ENCODE measurements around the gene IL20RB.

IL20RB gene

GRCh38 chr3:137039570-137039969, 81.8 kb downstream of the IL20RB start:
- DNase-seq (ENCODE audit: low read depth) = no peak

GRCh38 chr3:137041251-137041650, 83.5 kb downstream of the IL20RB start:
- DNase-seq (ENCODE audit: low read depth) = no peak

DNA sequence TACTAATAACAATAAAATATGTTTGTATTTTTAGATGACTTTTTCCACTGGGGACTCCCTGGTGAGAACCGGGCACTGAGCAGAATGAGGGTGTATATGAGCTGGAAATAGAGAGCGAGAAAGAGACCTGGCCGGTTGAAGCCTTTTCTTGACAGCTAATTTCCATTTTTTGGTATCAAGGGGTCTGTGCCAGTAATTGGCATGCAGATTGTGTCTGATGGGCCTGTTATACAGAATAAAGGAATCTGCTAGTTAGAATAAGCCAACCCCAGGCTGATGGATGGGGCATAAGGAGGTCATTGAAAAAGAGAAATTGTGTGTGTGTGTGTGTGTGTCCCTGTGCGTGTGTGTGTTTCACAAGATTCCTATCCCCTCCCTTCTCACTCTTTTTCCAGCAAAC, 83.9 kb downstream of the IL20RB start:
- DNase-seq (ENCODE audit: low read depth) = no peak

DNA sequence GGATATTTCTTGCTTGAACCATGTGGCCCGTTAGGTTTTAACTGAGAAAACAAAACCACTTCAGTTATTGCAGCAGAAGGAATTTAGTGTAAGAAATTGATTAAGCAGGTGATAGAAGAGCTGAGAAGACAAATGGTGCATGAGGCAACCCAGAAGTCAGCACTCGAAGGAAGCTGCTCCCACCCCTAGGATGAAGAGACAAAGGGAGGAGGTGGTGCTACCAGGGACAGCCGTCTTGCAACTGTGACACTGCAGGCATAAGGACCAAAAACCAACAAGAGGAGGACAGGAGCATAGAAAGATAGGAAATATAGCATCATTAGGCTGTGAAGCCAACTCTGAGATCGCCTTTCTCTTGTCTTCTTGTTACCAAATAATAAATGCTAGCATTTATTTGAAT, 89.0 kb downstream of the IL20RB start:
- no peak for DNase-seq (ENCODE audit: low read depth)

DNA sequence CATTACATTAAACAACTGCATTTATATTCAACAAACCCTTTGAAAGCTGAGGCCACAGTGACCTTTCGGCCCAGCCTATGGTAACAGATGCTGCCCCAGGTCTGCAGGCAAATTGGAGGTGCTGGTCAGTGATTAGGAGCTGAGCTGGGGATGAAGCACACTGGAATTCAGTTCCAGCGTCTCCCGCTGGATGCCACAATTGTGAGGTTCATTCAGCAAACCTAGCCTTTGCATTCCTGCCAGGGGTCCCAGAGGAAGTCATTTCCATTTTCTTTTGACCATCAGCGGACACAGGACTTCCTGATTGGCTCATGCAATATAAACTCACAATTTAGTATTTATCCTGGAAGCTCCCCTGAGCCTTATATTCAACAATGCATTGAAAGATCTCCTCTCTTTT, 89.5 kb downstream of the IL20RB start:
- no peak for DNase-seq (ENCODE audit: low read depth)

- DNase-seq (ENCODE audit: low read depth) = no peak
Observed at GRCh38 chr3:137050281-137050680, 92.5 kb downstream of the IL20RB start.

GRCh38 chr3:137052298-137052697, 94.5 kb downstream of the IL20RB start:
- no peak for DNase-seq (ENCODE audit: low read depth)
